D341Med (cell line): ENCODE measurements around the gene APBA1.

ENCODE experiments used
- DNase-seq: peaks from one replicate; pipeline ENCODE4 v3.0.0; 2012; ENCODE audit warnings: low spot score

Gene APBA1

GRCh38 chr9:69578026-69578425 lies 94.1 kb downstream of the APBA1 start:
- no peak for DNase-seq

GRCh38 chr9:69577123-69577522 lies 95.0 kb downstream of the APBA1 start:
- DNase-seq, result no peak

DNA sequence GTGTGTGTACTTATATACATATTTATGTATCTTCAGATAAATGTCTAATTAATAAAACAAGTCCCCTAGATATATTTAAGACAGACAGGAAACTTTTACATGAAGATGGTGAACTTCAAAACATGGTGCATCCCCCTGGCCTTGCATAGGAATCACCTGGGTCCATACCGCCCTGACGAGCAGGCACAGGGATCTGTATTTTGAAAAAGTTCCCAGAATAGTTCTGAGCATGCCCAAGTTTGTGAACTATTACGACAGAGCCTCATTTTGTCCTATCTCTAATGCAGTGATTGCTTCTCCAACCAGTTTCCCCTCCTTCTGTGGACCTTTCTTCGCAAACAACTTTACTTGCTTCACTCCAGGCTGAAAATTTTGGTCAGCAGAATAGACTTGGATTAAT lies 98.1 kb downstream of the APBA1 start:
- DNase-seq, result no peak

DNA sequence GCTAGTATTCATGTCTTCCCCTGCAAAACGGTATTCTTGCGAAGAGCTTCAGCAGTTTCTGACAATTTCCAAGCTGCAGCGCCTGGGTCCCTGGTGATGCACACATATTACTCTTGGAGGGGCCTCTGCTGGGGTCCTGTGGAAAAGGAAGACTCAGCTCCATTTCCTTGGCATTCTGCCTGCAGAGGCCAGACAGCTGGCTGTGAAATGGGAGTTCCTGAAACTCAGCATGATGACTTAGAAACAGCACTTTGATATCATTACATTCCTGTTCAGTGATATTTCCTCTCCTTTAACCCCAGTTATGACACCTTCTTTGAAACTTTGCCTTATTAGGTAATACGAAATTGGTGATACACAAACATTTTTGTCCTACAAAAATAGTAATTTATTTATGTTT lies 98.5 kb downstream of the APBA1 start:
- DNase-seq, result no peak

- no peak for DNase-seq
These were observed 99.6 kb downstream of the APBA1 start for GRCh38 chr9:69572611-69573010.

- DNase-seq, result no peak
These were observed 101.1 kb downstream of the APBA1 start for GRCh38 chr9:69571032-69571431.

DNA sequence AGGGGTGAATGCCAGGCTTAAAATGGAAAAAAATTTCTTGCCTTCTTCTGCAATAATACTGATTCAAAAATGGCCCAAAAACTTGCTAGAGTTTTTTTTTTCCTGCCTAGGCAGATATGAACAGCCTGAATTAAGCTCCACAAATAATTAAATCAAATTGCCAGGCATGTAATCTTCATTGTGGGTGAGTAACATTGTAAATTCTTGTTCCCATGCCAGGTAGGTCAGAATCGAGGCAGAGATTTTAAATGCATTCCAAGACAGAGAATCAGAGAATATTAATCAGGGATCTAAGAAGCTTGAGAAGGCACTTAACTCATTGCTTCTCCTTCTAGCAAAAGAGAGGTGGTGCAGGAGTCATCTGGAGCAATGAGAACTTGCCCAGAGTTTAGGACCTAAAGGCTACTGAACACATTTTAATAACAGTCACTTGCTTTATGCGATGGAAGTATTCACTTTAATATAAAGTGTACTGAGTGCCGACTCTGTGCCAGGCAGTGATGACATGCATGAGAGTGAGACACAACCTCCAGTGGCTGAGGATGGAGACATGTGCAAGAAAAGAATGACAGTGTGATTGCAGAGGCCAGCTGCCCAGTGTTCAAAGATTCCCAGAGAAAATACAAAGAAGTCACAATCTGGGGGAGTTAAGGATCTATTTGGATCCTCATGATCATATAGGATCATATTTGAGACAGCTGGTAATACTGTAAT lies 102.3 kb downstream of the APBA1 start:
- DNase-seq, result no peak

- DNase-seq, result no peak
These were observed 107.6 kb downstream of the APBA1 start for GRCh38 chr9:69564557-69564956.

GRCh38 chr9:69559126-69559525 lies 113.0 kb downstream of the APBA1 start:
- DNase-seq, result no peak

- no peak for DNase-seq
These were observed 115.5 kb downstream of the APBA1 start for GRCh38 chr9:69556707-69557106.

DNA sequence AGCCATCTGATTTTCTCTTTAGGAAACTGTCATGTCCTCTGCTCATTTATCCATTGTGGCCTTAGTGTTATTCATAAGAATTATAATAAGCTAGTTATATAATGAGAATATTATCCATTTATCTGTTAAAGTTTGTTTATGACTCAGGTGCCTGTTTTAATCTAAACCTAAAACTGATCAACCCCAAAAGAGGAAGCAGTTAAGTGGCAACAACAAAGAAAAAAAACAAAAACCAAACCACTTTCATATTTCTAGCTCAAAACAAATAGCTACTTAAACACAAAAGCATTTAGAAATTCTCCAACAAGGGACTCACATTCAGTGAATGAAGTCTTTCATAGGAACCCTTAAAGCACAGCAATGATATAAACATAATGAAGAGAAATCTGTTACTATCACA lies 116.4 kb downstream of the APBA1 start:
- DNase-seq, result no peak

DNA sequence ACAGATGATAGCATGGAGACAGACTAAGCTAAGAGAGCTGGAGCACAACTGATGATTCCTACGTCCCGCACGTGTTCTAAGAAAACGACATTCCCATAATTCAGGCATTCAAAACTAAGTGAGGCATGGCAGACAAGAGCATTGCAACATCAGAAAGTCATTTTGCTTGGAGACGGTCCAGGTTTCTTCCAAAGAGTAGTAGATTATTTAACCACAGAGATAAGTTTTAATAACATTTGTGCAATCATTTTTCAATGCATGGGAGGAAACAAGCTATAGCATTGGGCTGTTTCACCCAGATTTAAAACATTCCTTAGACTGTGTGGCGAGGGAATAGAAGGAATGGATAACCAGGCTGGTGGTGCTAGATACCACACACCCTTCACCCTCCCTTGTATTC lies 117.2 kb downstream of the APBA1 start:
- DNase-seq, result no peak

- DNase-seq, result peak; percentile 48
These were observed 122.6 kb downstream of the APBA1 start for GRCh38 chr9:69549310-69550202.

DNA sequence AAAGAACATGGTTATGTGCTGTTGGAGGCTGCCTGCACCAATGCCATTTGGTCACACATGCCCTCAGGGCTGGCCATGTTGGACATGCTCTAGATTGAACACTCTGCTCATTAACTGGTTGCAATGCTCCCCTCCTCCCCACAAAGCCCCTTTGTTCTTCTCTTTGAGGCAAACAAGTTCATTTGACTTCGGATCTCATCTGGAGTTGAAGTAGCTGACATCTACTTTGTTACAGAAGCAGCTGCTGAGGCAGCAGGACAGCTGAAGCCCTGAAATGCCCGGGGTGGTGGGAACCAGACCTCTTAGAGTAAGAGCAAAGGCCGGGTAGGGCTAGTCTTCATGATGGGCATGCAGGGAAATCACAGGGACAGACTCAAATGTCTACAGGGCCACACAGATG lies 123.5 kb downstream of the APBA1 start:
- DNase-seq, result no peak

- peak; percentile 55 for DNase-seq
These were observed 125.9 kb downstream of the APBA1 start for GRCh38 chr9:69546265-69546664.

DNA sequence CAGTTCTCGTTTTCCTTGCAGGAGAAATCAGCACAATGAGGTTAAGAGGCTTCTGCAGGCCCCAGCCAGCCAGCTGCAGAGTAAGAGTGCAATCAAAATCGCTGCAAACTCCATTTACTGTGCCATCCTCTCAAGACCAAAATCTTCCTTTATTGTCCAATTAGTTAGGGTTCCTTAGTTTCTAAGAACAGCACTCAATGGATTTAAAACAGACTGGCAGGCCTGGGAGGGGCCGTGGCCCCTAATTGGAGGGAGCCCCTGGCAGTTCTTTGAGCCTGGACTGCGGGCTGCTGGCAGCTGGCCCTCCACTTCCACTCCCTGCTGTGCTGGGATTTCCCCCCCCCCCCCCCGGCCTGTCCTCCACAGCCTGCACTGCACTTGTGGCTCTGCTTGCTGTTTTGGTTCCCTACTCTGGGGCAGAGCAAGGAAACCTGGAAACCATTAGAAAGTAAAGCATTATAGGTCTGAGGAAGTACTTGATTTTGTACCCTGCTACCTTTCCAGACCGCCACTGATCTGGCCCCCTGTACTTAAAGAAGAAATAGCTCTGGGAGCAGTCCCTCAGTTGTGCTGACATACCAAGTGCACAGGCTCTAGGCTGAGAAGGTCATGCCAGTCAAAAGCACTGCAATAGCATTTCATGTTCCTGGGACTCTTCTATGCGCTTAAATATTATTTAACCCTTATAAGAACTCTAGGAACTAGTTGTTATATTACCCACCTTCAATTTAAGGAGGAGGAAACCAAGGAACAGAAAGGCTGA lies 129.0 kb downstream of the APBA1 start:
- DNase-seq, result peak; percentile 35

DNA sequence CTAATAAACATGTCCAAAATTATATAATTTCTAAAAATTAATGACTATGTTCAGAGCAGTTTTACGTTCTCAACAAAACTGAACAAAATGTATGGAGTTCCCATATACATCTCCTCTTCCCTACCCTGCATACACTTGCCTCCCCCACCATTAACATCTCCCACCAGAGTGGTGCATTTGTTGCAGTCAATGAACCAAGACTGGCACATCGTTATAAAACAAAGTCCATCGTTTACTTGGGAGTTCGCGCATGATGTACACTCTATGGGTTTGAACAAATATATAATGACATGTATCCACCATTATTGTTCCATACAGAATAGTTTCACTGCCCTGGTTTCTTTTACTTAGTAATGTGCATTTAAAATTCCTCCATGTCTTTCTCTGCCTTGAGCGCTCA lies 130.1 kb downstream of the APBA1 start:
- DNase-seq, result no peak

DNA sequence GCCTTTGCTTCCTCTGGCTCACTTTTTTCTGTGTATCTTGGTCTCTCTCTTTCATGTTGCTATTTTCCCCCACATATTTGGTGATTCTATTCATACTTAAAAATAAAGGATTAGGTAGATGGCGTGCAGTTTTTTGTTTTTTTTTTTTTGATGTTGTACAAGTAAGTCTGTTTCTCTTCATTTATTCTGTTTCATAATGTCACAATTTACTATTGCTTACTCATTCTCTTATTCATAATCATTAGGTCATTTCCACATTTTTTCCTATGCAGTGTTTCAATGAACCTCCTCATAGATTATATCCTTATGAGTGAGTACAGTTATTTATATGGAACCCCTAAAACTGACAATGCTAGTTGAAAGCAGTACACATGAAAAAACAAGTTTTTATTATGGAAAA lies 136.3 kb downstream of the APBA1 start:
- no peak for DNase-seq

- DNase-seq, result no peak
These were observed 136.8 kb downstream of the APBA1 start for GRCh38 chr9:69535286-69535832.

- no peak for DNase-seq
These were observed 139.8 kb downstream of the APBA1 start for GRCh38 chr9:69532396-69532795.

- no peak for DNase-seq
These were observed 144.7 kb downstream of the APBA1 start for GRCh38 chr9:69527454-69527853.

GRCh38 chr9:69526699-69527098 lies 145.5 kb downstream of the APBA1 start:
- no peak for DNase-seq
